ENCODE measurements around the gene TBXA2R.
"Not testable (repeated sequence)": the region's sequence is repeated elsewhere in the genome, so short reads cannot be mapped to it uniquely, and the experiment has no call there.

TBXA2R gene

DNA sequence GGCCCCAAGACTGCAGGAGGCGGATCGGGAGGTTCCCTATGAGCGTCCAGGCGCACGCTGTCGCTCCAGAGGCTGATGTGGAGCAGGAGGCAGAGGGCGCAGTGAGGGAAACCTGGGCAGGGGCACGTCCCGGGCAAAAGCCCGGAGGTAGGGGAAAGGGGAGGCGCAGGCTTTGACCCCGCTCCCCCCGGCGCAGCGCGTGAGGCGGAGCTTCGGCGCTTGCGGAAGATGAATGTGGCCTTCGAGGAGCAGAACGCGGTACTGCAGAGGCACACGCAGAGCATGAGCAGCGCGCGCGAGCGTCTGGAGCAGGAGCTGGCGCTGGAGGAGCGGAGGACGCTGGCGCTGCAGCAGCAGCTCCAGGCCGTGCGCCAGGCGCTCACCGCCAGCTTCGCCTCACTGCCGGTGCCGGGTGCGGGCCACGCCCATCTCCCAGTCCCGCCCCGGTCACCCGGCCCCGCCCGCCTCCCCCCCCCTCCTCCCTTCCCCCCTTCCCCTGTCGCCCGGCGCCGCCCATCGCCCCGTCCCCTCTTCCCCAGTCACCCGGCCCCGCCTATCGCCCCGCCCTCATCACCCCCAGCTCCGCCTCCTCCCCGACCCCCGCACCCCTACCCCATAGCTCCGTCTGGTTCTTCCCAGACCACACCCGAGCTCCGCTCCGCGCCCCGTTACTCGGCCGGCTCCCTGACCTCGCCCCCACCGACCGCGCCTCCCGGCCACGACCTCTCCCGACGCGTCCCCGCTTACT, 29.8 kb downstream of the TBXA2R start:
- DNase-seq (ENCODE audit: low spot score): no peak
- H3K4me1 Mint-ChIP-seq (ENCODE audit: low read depth): peaks cover 7% of the 10 kb centered on the region
- H3K36me3 Mint-ChIP-seq (ENCODE audit: low read depth): peaks cover 12% of the 10 kb centered on the region
- no peaks in the 10 kb centered on the region for H3K27me3 Mint-ChIP-seq (ENCODE audit: low read depth)
- no peaks in the 10 kb centered on the region for H3K9me3 Mint-ChIP-seq
- no peak overlapping the region for H3K27ac Mint-ChIP-seq
- H3K4me3 Mint-ChIP-seq: no peak overlapping the region

DNA sequence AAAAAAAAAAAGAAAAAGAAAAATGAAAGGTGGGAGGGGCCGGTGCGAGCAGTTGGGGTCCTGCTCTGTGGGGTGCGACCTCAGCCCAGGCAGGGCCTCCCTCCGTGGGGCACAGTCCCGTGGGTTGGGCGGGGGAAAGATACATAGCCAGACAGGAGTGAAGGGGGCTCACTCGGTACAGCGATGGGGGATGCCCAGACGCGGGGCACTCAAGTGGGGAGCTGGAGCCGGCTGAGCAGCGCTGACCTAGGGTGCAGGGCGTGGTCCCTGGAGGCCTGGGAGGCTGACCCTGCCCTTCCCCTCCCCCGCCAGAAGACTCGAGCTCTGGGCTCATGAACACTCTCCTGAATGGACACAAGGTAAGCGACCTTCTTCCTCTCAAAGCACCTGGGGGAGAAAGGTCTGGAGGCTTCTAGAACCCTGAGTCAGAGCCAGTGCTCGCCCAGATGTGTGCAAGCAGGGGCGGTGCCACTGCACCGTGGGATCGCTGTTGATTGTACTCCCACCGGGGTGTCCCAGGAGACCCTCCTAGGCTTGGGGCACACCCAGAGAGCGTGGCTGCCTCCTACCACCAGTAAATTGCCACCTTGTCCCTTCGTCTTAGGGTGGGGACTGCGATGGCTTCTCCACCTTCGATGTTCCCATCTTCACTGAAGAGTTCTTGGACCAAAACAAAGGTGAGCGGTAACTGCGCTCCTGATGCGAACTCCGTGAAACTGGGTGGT, 30.6 kb downstream of the TBXA2R start:
- Mint-ChIP-seq H3K9me3 (no peaks in the 10 kb centered on the region), H3K36me3 (ENCODE audit: low read depth) (peaks cover 12% of the 10 kb centered on the region), H3K27ac (no peak overlapping the region), H3K4me1 (ENCODE audit: low read depth) (peaks cover 8% of the 10 kb centered on the region), H3K27me3 (ENCODE audit: low read depth) (no peaks in the 10 kb centered on the region), H3K4me3 (no peak overlapping the region)
- no peak for DNase-seq (ENCODE audit: low spot score)

- no peak overlapping the region for H3K27ac Mint-ChIP-seq
- H3K36me3 Mint-ChIP-seq (ENCODE audit: low read depth): peaks cover 12% of the 10 kb centered on the region
- H3K4me3 Mint-ChIP-seq: peak overlapping the region; percentile 36
Measured at GRCh38 chr19:3575260-3575741, 31.4 kb downstream of the TBXA2R start.

GRCh38 chr19:3573858-3574637, 32.6 kb downstream of the TBXA2R start:
- Mint-ChIP-seq H3K9me3 (no peaks in the 10 kb centered on the region), H3K4me1 (ENCODE audit: low read depth) (peaks cover 8% of the 10 kb centered on the region), H3K27ac (peak overlapping the region; percentile 80), H3K27me3 (ENCODE audit: low read depth) (no peaks in the 10 kb centered on the region), H3K4me3 (peak overlapping the region; percentile 76), H3K36me3 (ENCODE audit: low read depth) (peaks cover 12% of the 10 kb centered on the region)
- DNase-seq (ENCODE audit: low spot score): peak; percentile 91

More at GRCh38 chr19:3575260-3575741, 31.4 kb downstream of the TBXA2R start:
- peaks cover 8% of the 10 kb centered on the region for H3K4me1 Mint-ChIP-seq (ENCODE audit: low read depth)
- H3K27me3 Mint-ChIP-seq (ENCODE audit: low read depth): no peaks in the 10 kb centered on the region
- no peaks in the 10 kb centered on the region for H3K9me3 Mint-ChIP-seq
- DNase-seq (ENCODE audit: low spot score): no peak

- no peak for DNase-seq (ENCODE audit: low spot score)
- peak overlapping the region; percentile 67 for H3K27ac Mint-ChIP-seq
- H3K4me3 Mint-ChIP-seq: peak overlapping the region; percentile 76
- peaks cover 8% of the 10 kb centered on the region for H3K4me1 Mint-ChIP-seq (ENCODE audit: low read depth)
- no peaks in the 10 kb centered on the region for H3K27me3 Mint-ChIP-seq (ENCODE audit: low read depth)
- peaks cover 12% of the 10 kb centered on the region for H3K36me3 Mint-ChIP-seq (ENCODE audit: low read depth)
- H3K9me3 Mint-ChIP-seq: no peaks in the 10 kb centered on the region
Measured at GRCh38 chr19:3573162-3573857, 33.4 kb downstream of the TBXA2R start.

DNA sequence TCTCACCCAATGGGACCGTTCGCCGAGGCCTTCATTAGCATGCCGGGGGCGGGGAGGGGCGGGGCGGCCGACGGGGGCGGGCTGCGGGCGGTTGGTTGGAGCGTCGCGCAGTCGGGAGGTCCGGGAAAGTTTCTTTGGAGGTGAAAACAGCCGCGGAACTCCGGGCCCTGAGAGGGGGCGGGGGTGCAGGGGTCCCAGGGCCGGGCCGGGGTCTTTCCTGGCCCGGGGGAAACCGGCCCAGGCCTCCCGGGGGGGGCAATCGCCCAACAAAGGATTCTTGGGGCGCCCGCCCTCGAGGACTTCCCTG, 33.9 kb downstream of the TBXA2R start, which contains the start of gene HMG20B:
Gene HMG20B (plus strand): TSS at position 90 of the 307 bp plus-strand sequence. CDS start 366 bp downstream, outside the sequence.
- Mint-ChIP-seq H3K4me1 (ENCODE audit: low read depth) (peaks cover 8% of the 10 kb centered on the region), H3K36me3 (ENCODE audit: low read depth) (peaks cover 12% of the 10 kb centered on the region), H3K9me3 (no peaks in the 10 kb centered on the region)

DNA sequence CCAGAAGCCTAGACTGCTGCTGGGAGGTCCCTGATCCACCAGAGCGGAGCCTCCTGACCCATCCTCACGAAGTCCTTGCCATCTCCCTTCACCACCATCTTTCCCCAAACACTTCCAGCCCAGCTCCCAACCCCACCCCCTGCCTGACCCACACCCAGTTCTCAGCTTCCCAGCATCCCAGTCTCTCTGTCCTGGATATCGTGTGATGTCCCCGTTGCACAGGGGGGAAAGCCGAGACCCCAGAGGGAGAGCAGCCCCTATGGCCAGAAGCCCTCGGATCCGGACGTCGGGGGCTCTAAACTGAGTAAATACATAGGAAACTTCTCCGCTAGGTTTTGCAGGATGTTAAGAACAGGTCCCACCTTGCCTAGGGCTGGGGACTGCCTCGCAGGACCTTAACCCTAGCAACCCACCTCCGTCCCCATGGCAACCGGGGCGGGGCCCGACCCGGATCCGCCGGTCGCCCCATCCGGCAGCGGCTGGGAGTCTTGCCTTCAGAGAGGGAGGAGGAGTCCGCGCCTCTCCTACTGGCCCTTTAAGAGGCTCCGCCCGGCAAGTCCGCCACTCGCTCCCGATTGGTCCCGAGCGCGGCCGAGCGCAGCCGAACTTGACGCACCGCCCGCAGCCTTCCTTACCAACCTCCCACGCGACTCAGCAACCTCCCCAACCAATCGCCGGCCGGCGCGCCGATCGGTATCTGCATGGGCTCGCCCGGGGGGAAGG, 34.4 kb downstream of the TBXA2R start:
- H3K4me1 Mint-ChIP-seq (ENCODE audit: low read depth): peaks cover 8% of the 10 kb centered on the region
- H3K36me3 Mint-ChIP-seq (ENCODE audit: low read depth): peaks cover 12% of the 10 kb centered on the region
- no peaks in the 10 kb centered on the region for H3K9me3 Mint-ChIP-seq
- H3K27me3 Mint-ChIP-seq (ENCODE audit: low read depth): no peaks in the 10 kb centered on the region
- DNase-seq (ENCODE audit: low spot score): peak; percentile 99
- peak overlapping the region; percentile 63 for H3K27ac Mint-ChIP-seq
- peak overlapping the region; percentile 75 for H3K4me3 Mint-ChIP-seq

More for the DNA sequence above, 33.9 kb downstream of the TBXA2R start, which contains the start of gene HMG20B:
- Mint-ChIP-seq H3K27ac (peak within 1 kb of the TSS; percentile 80), H3K27me3 (ENCODE audit: low read depth) (no peaks in the 10 kb centered on the region), H3K4me3 (peak within 1 kb of the TSS; percentile 76)
- no peak for DNase-seq (ENCODE audit: low spot score)

- H3K27ac Mint-ChIP-seq: no peak overlapping the region
- no peak overlapping the region for H3K4me3 Mint-ChIP-seq
- H3K4me1 Mint-ChIP-seq (ENCODE audit: low read depth): peaks cover 8% of the 10 kb centered on the region
- no peak for DNase-seq (ENCODE audit: low spot score)
- peaks cover 9% of the 10 kb centered on the region for H3K36me3 Mint-ChIP-seq (ENCODE audit: low read depth)
- no peaks in the 10 kb centered on the region for H3K27me3 Mint-ChIP-seq (ENCODE audit: low read depth)
- no peaks in the 10 kb centered on the region for H3K9me3 Mint-ChIP-seq
Measured at GRCh38 chr19:3570606-3571011, 36.1 kb downstream of the TBXA2R start.

- not testable (repeated sequence) for H3K9me3 Mint-ChIP-seq; H3K27ac Mint-ChIP-seq; H3K36me3 Mint-ChIP-seq (ENCODE audit: low read depth); H3K27me3 Mint-ChIP-seq (ENCODE audit: low read depth); H3K4me3 Mint-ChIP-seq; H3K4me1 Mint-ChIP-seq (ENCODE audit: low read depth); DNase-seq (ENCODE audit: low spot score)
Measured at GRCh38 chr19:3570042-3570441, 36.6 kb downstream of the TBXA2R start.

GRCh38 chr19:3565139-3565538, 41.5 kb downstream of the TBXA2R start:
- Mint-ChIP-seq H3K9me3 (no peaks in the 10 kb centered on the region), H3K4me3 (no peak overlapping the region), H3K27me3 (ENCODE audit: low read depth) (no peaks in the 10 kb centered on the region), H3K4me1 (ENCODE audit: low read depth) (no peaks in the 10 kb centered on the region), H3K36me3 (ENCODE audit: low read depth) (no peaks in the 10 kb centered on the region), H3K27ac (no peak overlapping the region)
- no peak for DNase-seq (ENCODE audit: low spot score)

DNA sequence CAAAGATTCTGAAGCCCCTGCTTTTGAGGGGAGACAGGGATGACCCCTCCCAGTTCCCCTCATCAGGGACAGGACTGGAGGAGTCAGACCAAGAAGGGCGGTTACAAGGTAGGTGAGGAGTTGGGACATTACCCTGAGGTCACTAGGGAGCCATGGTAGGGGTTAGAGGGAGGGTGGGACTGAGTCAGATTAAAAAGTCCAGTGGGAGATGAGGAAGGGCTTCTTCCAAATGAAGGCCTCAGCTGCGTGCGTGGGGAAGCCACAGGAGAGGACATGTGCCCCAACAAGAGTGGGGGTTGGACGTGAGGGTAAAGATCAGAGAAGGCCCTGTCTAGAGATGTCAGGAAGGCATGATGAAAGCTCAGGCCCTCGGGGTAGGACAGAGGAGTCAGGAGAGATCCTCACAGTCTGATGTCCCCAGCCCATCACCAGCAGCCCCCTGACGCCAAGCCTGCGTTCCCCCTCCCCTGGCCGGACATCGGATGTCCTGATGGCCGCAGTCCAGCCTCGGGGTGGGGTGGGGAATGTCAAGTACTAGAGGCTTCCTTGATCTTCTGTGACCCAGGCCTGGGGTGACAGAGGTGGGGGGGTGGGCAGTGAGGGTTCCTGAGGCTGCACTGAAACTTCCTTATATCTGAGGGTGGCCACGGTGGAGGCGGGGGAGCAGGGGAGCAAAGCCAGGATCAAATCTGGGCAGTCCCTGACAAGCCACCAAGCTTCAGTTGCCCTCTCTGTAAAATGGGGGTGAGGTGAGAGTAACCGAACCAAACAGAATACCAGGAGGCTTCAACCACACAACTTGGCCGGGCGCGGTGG, 42.8 kb downstream of the TBXA2R start:
- Mint-ChIP-seq H3K36me3 (ENCODE audit: low read depth) (no peaks in the 10 kb centered on the region), H3K4me1 (ENCODE audit: low read depth) (no peaks in the 10 kb centered on the region), H3K27ac (no peak overlapping the region)

GRCh38 chr19:3557461-3558248, 49.0 kb downstream of the TBXA2R start, which contains the start of gene MFSD12:
Gene MFSD12 (minus strand): TSS chr19:3557586. CDS start chr19:3557403, 183 bp downstream.
- Mint-ChIP-seq H3K4me3 (peak within 1 kb of the TSS; percentile 100), H3K9me3 (no peaks in the 10 kb centered on the region), H3K27me3 (ENCODE audit: low read depth) (no peaks in the 10 kb centered on the region), H3K36me3 (ENCODE audit: low read depth) (peaks cover 9% of the 10 kb centered on the region), H3K4me1 (ENCODE audit: low read depth) (peaks cover 30% of the 10 kb centered on the region), H3K27ac (peak within 1 kb of the TSS; percentile 94)
- peak; percentile 95 for DNase-seq (ENCODE audit: low spot score)

More for the DNA sequence above, 42.8 kb downstream of the TBXA2R start:
- H3K27me3 Mint-ChIP-seq (ENCODE audit: low read depth): no peaks in the 10 kb centered on the region
- H3K9me3 Mint-ChIP-seq: no peaks in the 10 kb centered on the region
- DNase-seq (ENCODE audit: low spot score): no peak
- no peak overlapping the region for H3K4me3 Mint-ChIP-seq

Measured in T-helper 2 cell treated with Interferon-gamma antibody and Interleukin-4, amounts not matched to agents 5 μg/mL and 100 μg/mL, for 36 hours (primary cell).